ENCODE results near the gene CTSW. TPM values are rescaled to one million over a fixed set of nuclear protein-coding genes. Genes with fewer than 3 reads are reported as not detected.

The CTSW gene
- total RNA-seq, 1 donor from 2014 or later = not detected

DNA sequence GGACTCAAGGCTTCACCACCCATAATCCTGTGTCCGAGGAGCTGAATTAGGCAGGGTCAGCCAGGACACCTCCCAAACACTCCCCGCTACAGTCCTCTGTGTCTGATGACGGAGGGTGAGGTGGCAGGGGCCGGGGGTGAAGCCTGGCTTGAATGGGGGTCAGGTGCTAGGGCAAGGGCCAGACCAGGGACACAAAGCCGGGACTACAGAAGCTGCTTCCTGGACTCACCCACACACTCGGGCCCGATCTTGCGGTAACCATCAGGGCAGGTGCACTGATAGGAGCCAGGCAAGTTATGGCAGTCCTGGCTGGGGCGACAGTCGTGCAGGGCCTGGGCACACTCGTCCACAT lies 9.4 kb upstream of the CTSW start:
- TF ChIP-seq, protein P1, sequence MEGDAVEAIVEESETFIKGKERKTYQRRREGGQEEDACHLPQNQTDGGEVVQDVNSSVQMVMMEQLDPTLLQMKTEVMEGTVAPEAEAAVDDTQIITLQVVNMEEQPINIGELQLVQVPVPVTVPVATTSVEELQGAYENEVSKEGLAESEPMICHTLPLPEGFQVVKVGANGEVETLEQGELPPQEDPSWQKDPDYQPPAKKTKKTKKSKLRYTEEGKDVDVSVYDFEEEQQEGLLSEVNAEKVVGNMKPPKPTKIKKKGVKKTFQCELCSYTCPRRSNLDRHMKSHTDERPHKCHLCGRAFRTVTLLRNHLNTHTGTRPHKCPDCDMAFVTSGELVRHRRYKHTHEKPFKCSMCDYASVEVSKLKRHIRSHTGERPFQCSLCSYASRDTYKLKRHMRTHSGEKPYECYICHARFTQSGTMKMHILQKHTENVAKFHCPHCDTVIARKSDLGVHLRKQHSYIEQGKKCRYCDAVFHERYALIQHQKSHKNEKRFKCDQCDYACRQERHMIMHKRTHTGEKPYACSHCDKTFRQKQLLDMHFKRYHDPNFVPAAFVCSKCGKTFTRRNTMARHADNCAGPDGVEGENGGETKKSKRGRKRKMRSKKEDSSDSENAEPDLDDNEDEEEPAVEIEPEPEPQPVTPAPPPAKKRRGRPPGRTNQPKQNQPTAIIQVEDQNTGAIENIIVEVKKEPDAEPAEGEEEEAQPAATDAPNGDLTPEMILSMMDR (IDR thresholded peaks at IDR 0.05; ENCODE audit: unreplicated experiment) = no peak
- H3K36me3 Mint-ChIP-seq (ENCODE audit: insufficient read depth) = peaks cover 5% of the 10 kb centered on the region
- no peaks in the 10 kb centered on the region for H3K27me3 Mint-ChIP-seq
- peak overlapping the region; percentile 41 for H3K4me3 Mint-ChIP-seq (ENCODE audit: low read depth)
- peaks cover 7% of the 10 kb centered on the region for H3K4me1 Mint-ChIP-seq (ENCODE audit: low read depth)
- H3K27ac Mint-ChIP-seq = no peak overlapping the region
- H3K9me3 Mint-ChIP-seq (ENCODE audit: low read depth) = no peaks in the 10 kb centered on the region
- DNase-seq (ENCODE audit: low spot score, unreplicated experiment) = no peak

DNA sequence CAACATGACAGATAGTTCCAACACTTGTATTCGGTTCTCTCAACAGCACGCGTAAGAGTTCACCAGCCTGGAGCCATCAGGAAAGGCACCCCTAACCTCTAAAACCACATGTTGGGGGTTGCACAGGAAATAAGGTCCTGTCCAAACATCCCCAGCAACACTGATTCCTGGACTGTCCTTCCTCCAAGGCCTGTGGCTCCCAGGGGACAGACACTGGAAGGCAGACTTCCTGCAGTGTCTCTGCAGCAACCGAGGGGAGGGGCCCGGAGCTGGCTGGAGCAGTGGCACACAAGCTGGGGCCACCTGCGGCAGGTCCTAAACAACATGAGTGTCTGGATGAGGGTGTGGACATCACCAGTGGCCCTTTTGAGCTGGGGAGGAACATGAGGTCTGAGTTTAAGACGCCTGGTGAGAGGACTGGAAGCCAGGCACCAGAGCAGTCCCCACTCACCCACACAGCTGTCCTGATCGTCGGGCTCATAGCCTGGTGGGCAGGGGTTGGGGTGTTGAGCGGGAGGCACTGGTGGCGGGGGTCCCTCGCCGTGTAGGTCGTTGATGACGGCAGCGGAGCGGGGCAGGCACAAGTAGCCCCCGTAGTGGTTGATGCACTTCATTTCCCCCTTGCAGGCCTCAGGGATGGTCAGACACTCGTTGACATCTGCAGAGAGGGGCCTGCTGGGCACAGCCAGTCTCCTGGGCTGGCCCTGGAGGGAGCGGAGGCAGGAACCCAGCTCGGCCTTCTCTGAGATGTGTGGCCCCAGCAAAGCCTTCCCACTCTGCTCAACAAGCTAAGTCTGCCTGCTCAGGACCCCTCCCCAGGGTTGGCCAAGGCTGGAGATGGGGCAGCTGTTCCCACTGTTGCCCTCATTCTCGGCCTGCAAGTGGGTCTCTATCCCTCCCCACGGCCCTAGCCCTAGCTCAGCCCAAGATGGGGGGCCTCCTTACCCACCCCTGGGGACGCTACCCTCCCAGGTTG lies 8.6 kb upstream of the CTSW start:
- no peak for DNase-seq (ENCODE audit: low spot score, unreplicated experiment)
- Mint-ChIP-seq H3K36me3 (ENCODE audit: insufficient read depth) (peaks cover 5% of the 10 kb centered on the region), H3K4me1 (ENCODE audit: low read depth) (peaks cover 7% of the 10 kb centered on the region), H3K27ac (no peak overlapping the region), H3K27me3 (no peaks in the 10 kb centered on the region), H3K4me3 (ENCODE audit: low read depth) (peak overlapping the region; percentile 73), H3K9me3 (ENCODE audit: low read depth) (no peaks in the 10 kb centered on the region)
- TF ChIP-seq, protein P1 (IDR thresholded peaks at IDR 0.05; ENCODE audit: unreplicated experiment) = no peak

DNA sequence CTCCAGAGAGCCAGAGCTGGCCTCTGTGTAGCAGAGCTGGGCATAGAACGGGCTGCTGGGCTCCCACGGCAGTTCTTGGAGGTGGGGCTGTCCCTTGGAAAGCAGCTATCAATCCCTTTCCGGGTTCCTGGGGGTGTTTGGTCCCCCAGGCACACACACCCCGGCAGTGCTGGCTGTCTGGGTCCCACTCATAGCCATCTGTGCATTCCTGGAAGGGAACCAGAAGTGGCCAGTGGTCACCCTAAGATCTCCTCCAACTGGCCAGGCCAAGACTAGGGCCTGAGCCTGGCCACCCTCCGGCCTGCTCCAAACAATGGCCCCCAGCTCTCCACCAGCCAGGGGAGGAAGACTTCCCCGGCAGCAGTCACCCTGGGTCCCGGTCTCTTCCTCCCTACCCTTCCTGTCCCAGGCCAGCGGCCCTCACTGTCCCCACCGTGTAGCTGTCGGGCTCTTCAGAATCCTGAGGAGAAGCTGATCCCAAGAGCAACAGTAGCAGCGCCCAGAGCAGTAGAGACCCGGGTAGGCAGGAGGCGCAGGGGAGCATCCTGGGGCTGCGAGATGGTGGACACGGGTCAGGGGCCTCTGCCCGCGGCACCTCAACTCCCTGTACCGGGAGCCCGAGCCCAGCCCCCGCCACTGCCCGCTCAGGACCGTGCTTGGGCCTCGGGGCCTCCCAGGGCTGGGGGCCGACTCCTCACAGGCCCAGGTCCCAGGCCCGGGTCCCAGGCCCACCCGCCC lies 7.7 kb upstream of the CTSW start:
- Mint-ChIP-seq H3K4me1 (ENCODE audit: low read depth) (peaks cover 7% of the 10 kb centered on the region), H3K27ac (peak overlapping the region; percentile 79), H3K27me3 (no peaks in the 10 kb centered on the region), H3K9me3 (ENCODE audit: low read depth) (no peaks in the 10 kb centered on the region), H3K4me3 (ENCODE audit: low read depth) (peak overlapping the region; percentile 73), H3K36me3 (ENCODE audit: insufficient read depth) (peaks cover 4% of the 10 kb centered on the region)
- TF ChIP-seq, protein P1 (IDR thresholded peaks at IDR 0.05; ENCODE audit: unreplicated experiment) = peak; percentile 28
- peak; percentile 42 for DNase-seq (ENCODE audit: low spot score, unreplicated experiment)

DNA sequence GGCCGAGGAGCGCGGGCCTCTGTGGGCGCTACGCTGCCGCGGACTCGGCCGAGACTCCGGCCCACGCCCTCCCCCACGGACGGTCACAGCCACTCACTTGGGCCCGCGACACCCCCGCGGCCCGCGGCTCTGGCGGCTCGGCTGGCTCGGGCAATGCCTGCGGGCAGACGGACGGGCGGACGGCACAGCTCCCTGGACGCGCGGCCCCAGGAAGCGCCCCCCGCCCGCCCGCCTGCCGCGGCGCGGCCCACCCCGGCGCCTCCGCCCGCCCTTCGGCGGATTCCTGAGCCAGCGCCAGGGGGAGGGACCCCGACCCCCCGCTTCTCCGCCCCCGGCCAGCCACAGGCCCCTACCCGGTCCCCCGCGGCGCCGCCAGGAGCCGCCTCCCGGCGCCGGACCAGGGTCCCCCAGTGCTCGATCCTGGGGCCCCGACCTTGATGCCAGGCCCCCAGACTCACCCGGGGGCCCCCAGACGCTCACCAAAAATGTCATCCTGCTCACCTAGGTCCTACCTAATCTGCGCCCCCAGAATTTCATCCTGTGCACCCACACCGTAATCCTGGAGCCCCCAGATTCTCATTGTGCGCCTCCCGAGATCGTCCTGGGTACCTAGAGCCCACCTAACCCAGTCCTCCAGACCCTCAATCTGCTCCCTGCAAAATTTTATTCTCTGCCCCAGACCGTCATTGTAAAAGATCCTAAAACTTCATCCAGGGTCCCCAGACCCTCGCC lies 6.9 kb upstream of the CTSW start, which contains the start of gene EFEMP2:
Gene EFEMP2, minus strand, starts transcription at position 215 of the 732 bp plus-strand sequence. CDS start 446 bp downstream, outside the sequence.
- Mint-ChIP-seq H3K4me1 (ENCODE audit: low read depth) (peaks cover 7% of the 10 kb centered on the region), H3K27ac (peak within 1 kb of the TSS; percentile 79), H3K36me3 (ENCODE audit: insufficient read depth) (no peaks in the 10 kb centered on the region), H3K27me3 (no peaks in the 10 kb centered on the region), H3K9me3 (ENCODE audit: low read depth) (no peaks in the 10 kb centered on the region), H3K4me3 (ENCODE audit: low read depth) (peak within 1 kb of the TSS; percentile 92)
- peak; percentile 35 for DNase-seq (ENCODE audit: low spot score, unreplicated experiment)
- TF ChIP-seq, protein P1 (IDR thresholded peaks at IDR 0.05; ENCODE audit: unreplicated experiment) = peak; percentile 7
